Measurements from ENCODE around the gene ATOH1.

Gene ATOH1

GRCh38 chr4:93835929-93836328, 7.4 kb downstream of the ATOH1 start:
- no peak for DNase-seq

- no peak for DNase-seq
Observed at GRCh38 chr4:93839704-93840103, 11.2 kb downstream of the ATOH1 start.

DNA sequence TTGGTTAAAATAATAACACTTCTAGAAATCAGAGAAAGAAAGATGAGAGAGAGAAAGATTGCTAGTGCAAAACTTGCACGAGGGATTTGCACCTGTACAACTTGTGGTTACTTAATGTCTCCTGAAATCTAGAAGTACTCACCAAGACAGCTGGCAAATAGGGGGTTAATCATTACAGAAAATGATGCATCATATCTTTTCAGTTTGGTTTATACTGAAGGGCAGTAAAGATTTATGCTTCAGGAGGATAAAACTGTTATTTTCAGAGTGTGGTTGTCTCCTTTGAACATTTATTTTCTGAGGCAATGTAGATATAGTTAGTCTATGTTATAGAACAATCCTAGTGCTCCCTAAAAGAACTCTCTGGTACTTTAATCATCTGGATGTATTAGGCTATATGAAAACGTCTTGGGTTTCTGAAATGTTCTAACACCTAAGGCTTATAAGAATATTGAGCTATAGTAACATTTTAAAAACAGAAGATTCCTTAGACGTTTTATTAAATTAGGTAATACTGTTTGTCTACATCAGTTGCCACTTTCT, 13.3 kb downstream of the ATOH1 start:
- no peak for DNase-seq

GRCh38 chr4:93842601-93843252, 14.2 kb downstream of the ATOH1 start:
- DNase-seq: no peak

DNA sequence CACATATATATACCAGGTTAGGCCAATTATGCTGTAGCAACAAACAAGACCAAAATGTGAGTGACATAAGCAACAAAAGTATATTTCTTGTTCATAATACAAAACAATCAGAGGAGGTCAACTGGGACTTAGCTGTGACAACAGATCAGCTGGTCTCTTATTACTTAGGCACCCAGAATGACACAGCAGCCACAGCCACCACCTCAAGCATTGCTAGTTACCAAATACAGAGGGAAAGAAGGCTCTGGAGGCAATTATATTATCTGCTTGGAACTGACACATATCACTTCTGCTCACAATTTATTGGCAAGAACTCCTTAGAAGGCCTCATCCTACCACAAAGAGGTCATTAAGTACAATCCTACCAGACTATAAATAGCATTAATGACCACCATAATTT, 15.2 kb downstream of the ATOH1 start:
- no peak for DNase-seq

GRCh38 chr4:93852680-93853079, 24.1 kb downstream of the ATOH1 start:
- no peak for DNase-seq

DNA sequence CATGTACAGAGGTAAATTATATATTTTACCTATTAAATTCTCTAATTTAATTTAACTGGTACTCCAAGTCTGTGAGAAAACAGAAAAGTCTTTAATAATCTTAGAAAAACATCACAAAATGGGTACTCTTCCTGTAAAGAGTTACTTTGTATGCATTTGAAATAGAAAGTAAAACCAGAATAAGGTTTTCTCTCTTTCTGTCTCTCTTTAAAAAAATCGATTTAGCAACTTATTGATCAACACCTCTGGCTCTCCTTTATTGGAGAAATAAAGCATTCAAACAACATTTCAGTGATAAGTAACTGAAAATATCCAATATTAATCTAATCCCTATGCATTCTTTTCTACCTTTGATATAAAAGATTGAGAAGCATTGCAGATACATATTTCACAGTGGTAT, 27.4 kb downstream of the ATOH1 start:
- no peak for DNase-seq

DNA sequence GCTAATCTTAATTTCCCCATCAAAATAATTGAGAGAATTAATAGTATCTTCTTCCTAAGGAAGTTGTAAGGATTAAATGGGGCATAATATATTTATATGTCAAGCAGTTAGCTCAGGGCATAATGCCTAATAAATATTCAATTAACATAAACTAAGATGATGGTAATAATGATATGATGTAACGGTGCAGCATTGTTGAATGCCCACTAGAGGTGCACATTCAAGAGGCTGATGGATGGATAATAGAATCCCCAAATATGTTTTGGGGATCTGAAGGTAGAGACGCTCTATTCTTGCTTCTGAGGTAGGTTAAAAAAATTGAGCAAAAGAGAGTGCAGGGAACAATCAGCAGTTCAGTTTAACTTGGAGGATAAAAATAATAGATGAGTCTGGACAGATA, 37.1 kb downstream of the ATOH1 start:
- DNase-seq: no peak

DNA sequence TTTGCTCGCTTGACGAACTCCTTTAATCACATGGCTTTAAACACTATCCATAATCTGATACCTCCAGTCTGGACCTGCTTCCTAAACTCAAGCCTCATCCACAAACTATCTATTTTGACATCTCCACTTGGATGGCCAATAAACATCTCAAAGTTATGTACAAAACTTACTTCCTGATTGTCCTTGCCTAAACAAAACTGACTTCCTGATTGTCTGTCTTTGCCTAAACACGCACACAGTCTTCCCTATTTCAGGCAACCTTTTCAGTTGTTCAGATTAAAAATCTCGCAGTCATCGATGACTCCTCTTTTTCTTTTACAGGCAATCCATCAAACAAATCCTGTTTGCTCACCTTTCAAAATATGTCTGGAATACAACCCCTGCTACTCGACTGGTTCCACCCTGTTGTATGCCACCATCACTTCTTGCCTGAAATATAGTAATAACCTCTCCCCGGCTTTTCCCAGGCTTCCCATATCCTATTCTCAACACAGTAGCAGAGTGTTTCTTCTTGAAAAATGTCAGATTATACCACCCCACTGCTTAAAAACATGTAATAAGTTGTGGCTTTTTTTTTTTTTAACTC, 39.0 kb downstream of the ATOH1 start:
- no peak for DNase-seq

DNA sequence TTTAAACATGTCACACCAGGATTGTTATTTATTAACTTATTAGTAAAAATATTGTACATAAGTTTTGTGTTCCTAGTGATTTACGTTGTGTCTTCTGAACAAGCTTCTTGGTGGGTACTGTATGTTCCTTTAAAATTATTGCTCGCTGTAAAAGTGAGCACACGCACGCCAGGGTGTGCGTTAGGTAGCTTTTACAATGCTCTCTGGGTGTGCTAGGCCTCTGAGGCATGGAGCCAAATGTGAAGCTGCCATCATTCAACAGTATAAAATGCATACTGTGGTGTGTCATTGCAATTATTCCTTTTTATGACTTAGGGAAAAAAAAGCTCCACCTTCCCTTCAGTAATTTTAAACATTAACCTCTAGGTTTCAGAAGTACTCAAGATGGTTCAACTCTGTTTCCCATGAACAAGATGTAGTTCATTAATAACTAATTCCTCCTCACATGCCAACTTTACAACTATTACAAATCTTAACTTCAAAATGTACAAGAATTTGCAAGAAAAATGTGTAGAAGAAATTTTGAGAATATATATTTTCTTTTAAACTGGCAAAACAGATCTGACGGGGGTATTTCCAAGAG, 42.4 kb downstream of the ATOH1 start:
- DNase-seq: no peak

DNA sequence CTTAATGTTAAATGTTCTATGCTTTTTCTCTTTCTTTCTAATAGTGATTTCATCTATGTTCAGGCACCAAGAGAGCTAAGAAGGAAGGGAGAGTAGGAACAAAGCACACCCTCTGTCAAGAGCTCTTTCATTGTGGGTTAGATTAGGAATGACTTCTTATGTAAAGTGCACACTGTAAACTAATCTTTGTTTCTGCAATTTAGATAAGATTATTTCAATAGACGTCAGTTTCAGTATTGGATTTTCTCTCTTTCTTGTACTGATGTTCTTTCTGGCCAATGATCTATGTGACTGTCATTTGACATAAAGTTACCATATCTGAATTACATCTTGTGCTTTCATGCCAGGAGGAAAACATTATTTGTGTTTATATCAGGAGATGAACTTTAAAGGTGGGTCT, 48.2 kb downstream of the ATOH1 start:
- no peak for DNase-seq

GRCh38 chr4:93878566-93878965, 50.0 kb downstream of the ATOH1 start:
- DNase-seq: no peak

DNA sequence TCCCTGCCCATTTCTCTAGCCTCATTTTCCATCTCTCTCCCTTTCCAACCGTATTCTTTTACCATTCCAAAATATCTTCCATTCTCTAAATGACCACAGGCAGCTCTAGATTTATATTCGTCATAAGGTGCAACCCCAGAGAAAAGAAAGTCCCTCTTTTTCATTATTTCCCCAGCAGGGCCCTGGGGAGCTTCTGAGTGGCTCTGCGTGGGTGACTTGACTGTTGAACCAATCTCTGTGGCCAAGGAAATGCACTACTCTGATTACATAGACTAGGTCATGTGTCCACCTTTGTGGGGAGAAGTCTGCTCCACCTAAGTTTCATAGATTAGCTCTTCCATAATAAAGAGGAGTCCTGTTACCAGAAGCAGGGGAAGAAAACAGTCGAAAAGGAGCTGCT, 51.4 kb downstream of the ATOH1 start:
- no peak for DNase-seq

Data from fibroblast of skin of right quadriceps (primary cell).